Measurements from ENCODE around the gene ST8SIA1.

The ST8SIA1 gene

DNA sequence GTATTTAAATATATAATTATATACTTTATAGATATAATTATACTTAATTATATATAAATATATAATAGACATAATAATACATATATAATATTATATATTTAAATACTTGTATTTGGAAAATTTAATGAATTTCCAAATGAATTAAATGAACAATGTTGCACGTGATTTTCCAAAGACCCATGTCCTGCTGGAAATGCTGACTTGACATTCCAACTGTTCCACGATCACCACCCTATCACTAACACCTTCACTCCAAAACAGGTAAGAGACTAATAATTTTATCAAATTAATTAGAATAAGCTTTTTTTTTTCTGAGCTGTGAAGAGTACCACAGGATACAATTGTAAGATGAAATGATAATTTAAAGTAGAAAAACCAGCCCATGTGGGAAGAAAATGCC, 103.4 kb downstream of the ST8SIA1 start:
- no peak for DNase-seq

DNA sequence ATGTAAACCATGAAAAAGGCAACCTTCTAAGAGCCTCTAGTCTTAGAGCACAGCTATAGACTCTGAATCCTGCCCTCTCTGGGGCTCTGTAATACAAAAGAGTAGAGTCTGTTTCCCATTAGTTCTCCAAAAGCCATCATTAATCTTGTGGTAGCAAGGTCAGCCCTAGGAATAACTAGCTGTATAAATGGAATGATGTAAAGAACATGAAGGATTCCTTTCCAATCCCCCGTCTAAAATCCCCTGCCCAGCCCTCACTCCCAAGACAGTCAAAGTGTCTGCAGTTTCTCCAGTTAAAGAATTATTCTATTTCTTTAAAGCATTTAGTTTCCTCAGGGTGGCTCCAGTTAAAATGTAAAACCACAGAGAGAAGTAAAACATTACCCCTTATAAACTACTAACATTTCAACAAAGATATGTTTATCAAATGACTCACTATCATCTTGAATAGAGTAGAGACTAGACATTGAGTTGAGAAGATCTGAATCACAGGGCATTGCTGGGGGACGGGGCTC, 104.2 kb downstream of the ST8SIA1 start:
- no peak for DNase-seq

DNA sequence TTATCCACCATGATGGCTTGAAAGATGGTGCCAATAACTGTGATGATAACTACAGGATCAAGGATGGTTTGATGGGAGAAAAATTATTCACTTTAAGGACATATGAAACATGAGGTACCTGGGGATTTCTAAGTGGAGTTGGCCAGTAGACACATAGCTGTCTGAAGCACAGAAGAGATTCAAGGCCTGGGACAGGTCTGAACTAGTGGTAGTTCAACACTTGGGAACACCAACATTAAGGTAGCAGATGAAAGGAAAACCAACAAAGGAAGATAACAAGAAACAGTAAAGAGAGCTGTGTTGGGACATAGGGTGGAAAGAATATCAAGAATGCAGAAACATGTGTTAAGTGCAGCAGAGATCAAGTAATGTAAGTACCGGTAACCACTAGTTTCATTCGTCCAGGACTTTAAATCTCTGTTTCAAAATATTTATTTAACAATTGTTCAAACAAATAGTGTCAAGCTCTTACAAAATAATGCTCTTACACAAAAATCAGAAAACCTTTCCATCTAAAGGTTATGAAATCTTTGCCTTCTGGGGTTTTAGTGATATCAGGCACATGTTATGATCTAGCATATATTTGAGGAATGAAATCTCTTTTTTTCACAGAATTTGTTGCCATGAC, 104.7 kb downstream of the ST8SIA1 start:
- DNase-seq, result no peak

DNA sequence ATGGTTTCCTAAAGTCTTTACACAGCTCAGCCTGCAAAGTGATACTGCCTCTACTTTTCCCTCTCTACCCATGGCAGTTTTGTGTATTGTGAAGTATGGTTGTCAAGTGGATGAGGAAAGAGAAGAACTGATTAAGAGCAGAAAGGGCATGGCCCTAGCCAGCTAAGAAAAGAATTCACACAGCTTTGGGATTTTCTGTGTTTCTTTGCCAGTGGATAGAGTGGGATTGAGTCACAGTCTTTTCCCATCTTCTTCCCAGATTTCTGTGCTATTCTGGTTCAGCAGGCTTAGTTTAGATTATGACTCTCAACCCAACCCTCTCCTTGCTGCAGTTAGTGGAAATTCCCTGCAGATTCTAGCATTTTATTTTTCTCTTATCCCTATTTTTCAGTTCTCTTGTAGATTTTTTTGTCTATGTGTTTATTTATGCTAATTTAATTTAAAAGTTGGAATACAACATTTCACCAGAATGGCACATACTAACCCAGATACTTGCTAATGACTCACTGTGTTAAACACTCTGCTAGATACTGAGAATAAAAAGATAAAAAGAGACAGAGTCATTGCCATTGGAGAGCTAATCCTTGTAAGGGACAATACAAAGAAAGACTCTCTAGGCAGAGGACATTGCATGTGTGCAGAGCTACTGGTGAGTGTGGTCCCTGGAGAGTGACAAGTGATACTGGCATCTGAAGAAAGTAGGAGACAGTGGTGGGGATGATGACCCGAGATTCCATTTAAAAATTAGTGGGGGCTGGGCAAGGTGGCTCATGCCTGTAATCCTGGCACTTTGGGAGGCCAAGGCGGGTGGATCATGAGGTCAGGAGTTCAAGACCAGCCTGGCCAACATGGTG, 106.3 kb downstream of the ST8SIA1 start:
- no peak for DNase-seq

DNA sequence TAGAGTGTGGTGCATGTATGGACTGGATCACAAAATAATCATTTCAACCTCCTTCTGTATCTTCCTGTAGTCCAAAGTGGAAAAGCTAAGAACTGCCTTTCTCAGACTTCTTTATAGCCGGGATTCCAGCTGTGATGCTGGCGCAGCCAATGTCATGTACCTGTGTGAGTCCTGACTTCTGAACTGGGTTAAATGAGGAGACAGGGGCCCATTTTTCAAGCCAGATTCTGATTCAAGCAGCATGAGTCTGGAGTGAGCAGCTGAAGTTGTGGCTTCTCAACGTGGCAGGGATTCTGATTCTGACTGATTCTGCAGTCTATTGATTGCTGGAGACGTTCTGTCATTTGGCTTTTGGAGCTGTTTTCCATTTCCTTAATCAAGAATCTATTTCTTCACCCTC, 111.2 kb downstream of the ST8SIA1 start:
- no peak for DNase-seq

DNA sequence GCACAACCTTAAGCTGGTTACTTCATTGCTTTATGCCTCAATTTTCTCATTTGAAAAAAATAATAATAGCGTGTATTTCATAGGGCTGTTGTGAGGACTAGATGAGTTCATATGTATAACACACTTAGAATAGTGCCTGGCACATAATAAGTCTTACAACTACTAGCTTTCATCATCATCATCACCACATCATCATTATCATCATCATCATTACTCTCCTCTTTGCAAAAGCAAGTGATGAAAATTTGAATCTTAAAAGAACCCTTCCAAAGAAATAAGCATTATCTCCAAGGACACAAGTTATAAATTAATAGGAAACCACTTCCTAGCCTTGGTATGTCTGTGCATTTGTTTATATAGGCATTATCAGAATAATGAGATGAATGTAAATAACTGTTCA, 117.0 kb downstream of the ST8SIA1 start:
- no peak for DNase-seq

DNA sequence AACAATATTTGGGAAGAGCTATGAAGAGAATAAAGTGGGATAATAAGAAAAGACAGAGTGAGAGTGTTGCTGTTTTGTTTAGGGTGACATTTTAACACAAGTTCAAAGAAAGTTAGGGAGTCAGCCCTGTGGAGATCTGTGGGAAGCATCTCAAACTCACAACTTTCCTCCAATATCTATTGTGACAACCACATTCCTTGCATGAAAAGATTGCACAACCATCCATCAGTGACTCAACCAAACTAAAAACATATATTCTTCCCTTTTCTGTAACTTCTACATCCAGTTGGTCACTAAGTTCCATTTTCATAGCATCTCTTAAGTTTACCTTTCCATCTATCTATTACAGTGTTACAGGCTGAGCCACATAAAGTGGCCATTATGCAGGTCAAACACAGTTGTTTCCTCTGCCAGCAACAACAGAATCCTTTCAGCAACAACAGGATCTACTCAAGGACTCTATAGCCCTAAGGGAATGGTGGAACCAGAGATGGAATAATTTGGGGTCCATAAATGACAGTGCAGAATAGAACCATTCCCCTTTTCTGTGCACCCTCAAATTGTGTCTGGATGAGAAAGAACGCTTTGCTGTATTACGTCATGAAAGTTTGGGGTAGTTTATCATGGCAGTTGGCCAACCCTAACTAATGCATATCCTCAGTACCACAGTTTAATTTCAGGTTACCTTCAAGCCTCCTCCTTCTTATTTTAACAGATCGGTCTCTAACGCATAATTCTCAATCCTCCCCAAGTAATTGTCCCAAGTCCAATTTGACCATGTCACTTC, 118.8 kb downstream of the ST8SIA1 start:
- DNase-seq, result no peak

DNA sequence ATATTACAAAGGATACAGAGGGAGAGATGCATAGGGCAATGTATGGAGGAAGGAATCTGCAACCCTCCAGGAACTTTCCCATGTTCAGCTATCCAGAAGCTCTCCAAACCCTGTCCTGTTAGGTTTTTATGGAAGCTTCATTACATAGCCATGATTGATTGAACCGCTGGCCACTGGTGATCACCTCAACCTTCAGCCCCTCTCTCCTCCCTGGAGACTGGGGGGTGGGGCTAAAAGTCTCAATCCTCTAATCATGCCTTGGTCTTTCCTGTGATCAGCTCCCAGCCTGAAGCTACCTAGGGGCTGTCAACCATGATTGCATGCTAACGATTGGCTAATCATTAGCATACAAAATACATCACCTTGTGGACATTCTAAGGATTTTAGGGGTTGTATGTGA, 123.4 kb downstream of the ST8SIA1 start:
- no peak for DNase-seq

DNA sequence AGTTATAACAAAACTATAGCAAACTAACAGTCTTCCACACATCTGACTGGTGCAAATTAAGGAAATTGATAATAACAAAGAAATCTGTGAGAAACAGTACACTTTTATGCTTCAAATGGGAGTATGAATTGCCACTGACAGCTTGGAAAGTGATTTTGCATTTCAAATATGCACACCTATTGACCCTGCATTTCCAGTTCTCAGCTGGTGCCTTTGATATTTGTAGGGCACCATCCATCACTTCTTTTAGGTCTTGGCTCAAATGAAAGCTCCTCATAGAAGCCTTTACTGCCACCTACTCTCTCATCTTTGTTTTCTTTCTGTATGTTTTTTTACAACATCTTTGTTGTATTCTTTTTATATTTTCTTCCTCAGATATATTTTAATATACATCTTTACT, 125.1 kb downstream of the ST8SIA1 start:
- no peak for DNase-seq

DNA sequence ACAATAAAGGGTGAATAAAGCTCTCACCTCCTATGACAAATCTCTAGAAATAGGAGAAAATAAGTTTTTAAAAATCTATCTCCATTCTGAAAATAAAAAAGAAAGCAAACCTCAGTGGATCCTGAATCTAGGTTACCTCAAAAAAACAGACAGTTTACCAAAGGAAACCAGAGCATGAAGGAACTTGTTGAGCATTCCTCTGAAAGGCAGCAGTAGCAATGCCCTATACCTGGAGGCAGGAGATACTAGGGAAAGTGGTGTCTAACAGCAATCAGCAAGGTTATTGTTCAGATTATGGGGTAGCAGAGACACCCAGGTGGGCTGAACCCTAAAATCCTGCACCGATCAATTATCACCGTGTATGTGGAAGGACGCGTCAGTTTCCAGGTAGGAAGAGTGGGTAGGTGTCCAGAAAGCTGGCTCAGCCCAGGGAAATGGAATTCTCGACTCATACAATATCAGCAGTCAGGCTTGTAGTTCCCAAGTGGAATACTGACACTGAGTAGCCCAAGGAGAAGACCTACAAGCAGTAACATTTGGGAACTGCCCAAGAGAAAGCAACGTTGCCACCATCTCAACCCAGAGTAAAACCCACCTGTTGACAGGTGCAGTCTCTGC, 128.3 kb downstream of the ST8SIA1 start:
- no peak for DNase-seq

DNA sequence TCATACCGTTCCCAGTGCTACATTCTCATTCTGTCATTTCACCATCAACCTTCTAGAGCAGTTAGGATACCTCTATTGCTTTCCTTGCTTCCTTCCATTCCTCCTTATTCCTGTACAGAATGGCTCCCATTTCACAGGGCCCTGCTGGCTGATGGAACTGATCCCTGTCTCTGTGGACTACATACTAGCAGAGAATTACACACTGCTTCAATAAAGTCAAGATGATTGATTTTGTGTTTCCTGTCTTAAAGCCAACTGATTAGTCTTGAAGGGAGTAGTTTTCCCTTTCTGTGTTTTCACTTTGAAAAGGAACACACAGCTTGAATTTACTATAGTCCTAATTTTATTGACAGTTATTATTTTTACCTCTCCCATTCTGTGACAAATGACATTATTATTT, 130.1 kb downstream of the ST8SIA1 start:
- no peak for DNase-seq

DNA sequence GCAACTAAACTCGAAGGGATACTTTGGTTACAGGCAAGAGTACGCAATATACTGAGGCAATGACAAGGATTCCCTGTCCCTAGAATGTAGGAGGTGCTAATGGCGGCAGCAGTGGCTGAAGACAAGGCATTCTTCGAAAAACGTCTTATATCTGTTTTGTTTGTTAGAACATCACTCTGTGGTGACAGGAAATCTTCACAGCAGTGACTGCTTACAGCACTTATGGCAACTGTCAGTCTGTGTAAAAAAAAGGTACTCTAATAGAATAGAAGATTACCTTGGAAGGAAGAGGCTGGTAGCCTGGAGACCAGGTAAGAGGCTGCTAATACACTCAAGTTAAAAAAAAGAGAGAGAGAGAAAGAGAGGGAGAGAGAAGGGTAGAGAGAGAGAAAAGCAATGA, 131.7 kb downstream of the ST8SIA1 start:
- DNase-seq, result no peak

DNA sequence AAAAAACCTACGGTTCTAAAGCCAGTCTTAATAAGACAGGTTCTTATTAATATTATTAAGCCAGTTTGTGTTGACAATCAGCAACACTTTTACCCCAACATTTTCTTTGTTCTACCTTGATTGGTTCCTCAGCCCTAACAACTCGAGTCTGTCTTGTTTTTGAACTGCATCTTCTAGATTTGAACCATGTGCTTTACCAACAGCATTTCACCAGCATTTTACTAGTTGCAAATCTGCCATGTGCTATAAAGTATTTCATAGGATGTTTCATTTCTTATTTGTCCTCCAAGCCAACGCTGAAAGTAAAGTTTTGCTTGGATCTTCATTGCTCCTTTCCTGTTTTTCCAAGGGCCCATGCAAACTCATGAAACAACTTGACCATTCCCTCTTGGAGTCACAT, 133.4 kb downstream of the ST8SIA1 start:
- no peak for DNase-seq

DNA sequence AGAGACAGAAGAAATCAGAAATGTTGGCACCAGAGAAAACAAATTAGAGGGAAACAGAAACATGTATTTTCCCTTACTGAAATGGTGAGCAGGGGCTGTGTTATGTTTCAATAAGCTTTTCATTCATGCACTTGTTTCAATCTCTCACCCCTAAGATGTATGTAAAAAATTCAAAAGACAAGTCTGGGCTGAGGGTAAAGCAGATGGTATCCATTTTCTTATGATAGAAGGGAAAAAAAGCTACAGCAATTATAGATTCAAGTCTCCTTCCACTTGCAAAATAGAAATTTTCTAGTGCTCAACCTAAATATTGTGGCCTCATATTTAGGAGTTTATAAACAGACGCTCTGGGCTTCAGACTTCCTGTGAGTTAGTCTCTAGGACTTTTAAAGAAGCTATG, 138.3 kb downstream of the ST8SIA1 start:
- no peak for DNase-seq

DNA sequence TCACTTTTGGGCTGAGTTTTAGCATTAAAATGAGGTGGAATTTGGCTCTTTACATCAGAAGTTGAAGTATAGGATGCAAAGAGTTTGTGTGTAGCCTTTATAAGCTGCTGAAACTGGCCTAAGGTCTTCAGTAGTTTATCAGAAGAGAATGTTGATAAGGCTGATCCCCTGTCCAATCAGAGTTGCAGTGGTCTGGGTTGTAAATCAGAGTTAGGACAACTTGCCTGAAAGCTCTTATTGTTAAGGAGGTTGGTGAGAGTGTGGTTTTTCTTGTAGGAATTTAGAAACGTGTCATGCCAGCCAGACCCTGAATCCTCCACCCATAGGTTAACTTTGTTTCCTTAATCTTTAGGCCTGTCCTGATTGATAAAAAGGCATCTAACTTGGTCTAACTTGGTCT, 143.5 kb downstream of the ST8SIA1 start:
- no peak for DNase-seq

DNA sequence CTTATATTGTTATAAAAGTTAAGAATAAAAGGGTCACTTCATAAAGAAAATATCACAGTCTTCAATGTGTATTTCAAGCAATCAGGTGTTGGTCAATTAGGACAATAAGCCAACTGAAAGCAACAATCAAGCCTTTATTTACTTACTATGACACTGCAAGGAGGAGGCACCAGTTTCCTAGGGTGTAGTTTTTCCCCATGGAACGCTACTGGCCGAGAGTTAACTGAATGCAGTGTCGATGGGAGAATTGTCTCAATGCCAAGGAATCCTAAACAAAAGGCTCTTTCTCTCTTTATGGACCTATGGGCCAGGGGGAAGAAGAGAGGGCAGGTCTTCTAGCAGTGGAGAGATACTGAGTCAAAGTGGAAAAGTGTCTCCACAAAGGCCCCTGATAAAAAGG, 146.1 kb downstream of the ST8SIA1 start:
- DNase-seq, result no peak

DNA sequence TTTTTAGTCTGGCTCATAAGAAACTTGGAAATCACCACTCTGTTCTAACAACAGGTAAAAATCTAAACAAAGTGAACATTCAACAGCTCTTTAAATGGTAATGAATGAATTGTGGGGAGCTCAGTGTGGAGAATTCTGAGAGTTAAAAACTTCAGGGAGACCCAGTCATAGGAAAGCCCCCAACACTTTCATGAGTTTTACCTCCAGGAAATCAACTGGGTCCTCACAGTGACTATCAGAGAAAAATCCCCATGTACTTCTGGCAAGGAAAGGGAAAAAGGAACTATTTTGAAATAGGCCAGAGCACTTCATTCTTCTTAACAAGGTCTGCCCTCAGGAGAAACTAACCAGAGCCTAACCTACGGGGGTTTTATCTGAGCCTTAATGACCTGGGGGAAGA, 153.8 kb downstream of the ST8SIA1 start:
- no peak for DNase-seq

DNA sequence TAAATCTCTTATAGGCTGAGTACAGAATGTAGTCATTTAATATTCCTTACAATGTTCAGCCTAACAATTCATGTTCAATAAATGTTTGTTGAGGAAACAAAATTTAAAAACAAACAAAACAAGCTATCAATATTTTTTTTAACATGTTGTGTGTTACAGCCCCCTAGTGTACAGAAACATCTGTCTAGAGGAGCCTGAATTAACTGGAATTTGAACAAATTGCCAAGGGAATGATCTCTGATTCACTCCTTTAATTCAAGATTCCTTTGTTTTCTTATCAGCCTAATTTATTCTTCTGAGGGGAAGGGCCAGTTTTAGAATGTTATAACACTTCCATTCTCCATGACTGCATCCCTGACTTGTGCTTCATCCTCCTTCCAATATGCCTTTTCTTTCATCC, 161.3 kb downstream of the ST8SIA1 start:
- DNase-seq, result no peak

DNA sequence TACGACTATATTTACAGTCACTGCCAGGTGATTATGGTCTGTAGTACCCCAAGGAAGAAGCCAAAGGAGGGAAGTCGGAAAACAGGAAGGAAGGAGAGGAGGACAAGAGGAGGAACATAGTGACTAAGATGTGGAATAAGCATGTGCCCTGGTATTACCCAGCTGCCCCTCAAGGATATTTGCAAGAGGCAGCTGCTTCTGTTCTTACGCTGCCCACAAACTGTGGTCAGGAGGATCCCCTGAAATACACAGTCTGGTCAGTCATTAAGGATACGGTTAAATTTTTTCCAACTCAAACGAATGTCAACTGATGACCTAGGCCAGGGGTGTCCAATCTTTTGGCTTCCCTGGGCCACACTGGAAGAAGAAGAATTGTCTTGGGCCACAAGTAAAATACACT, 162.0 kb downstream of the ST8SIA1 start:
- DNase-seq, result no peak

DNA sequence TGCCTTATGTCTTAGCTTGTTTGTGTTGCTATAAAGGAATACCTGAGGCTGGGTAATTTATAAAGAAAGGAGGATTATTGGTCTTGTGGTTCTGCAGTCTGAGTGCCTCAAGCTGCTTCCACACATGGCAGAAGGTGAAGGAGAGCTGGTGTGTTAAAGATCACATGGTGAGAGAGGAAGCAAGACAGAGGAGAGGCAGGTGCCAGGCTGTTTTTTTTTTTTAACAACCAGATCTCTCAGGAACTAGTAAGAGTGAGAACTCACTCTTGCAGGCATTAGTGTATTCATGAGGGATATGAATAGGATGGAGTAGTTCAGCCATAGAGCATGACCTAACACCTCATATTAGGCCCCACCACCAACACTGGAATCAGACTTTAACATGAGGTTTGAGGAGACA, 165.1 kb downstream of the ST8SIA1 start:
- DNase-seq, result no peak

DNA sequence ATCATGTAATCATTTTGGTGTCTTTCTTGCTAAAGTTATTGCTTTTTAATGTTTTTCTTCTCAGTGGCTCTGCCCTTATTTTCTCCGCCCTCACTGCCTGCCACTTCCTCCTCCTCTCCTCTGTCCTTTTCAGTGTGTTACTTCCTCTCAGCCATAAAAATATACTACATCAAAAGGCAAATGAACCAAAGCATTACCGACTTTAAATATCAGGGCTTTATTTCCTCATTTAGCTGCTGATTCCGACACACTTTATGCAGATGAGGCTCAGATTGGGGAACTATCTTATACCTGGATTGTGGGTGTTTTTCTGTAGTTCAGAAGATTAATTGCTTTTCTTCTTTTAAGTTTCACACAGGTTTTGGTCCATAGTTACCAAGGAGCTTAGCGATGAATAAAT, 170.4 kb downstream of the ST8SIA1 start:
- no peak for DNase-seq

DNA sequence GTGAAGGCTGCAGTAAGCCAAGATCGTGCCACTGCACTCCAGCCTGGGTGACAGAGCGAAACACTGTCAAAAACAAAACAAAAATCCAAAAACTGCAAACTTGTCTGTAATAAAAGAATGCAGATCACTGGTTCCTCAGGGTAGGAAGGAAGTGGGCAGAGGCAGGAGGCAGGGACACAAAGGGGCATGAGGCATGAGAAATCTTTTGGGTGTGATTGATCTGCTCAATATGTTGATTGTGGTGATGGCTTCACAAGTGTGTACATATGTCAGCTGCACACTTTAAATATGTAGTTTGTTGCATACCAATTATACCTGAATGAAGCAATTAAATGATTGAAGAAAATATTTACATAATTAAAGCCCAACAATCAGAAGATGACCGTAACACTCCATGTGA, 170.9 kb downstream of the ST8SIA1 start:
- no peak for DNase-seq

DNA sequence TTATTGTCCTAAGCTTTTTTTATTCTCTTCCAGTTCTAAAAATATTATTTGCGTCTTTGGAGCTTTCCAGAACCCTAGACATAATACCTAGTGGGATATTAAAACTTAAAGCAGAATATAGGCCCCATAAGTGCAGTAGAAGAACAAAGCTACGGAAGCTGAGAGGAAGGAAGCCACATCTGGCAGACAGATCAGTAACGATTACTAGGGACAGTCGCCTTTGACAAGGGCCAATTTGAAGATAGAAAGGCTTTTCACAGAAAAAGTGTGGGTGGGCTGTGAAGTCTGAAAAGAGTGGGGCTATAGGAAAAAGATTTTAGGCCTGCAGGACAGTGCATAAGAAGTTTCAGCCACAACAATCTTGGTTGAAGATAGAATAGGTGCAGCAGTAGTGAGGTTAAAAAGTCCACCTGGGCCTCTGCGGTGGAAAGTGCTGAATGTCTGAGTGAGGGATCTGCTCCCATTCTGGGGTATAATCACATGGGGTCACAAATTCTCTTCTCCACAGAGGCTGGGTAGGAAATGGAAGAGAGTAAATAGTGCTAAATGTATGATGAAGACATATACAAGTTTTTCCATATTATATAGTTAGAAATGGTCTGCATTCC, 174.0 kb downstream of the ST8SIA1 start:
- DNase-seq, result no peak

Data from SHP77 (cell line).